Calu3 (cell line): ENCODE measurements around the gene EXOG. TPM values are rescaled to one million over a fixed set of nuclear protein-coding genes. Genes with fewer than 3 reads are reported as not detected.

Source experiments
- BruUV-seq: library from RNA; stranded (reverse); fragments of 400-500 nt; replicated peaks from 2 replicates; lab custom pipeline; 2021; lab: Mats Ljungman, UMichigan
- CTCF ChIA-PET: fragments of 300-600 bp; sonication (Branson Sonifier 250); formaldehyde crosslinking; loops from one replicate; lab custom pipeline; 2022; ENCODE audit warnings: antibody characterized with exemption; lab: Charles Lee
- DNase-seq: peaks from one replicate; pipeline ENCODE4 v3.0.0; 2022
- H3K27ac Mint-ChIP-seq: one replicate; pipeline ENCODE4 v1.8.0; 2022; ENCODE audit warnings: mixed read lengths; ENCODE audit not compliant: unreplicated experiment
- H3K27me3 Mint-ChIP-seq: one replicate; pipeline ENCODE4 v1.8.0; 2022; ENCODE audit warnings: mixed read lengths; ENCODE audit not compliant: unreplicated experiment
- H3K36me3 Mint-ChIP-seq: one replicate; pipeline ENCODE4 v1.8.0; 2022; ENCODE audit warnings: mild to moderate bottlenecking, moderate library complexity, mixed read lengths; ENCODE audit not compliant: insufficient read depth, unreplicated experiment
- H3K4me1 Mint-ChIP-seq: one replicate; pipeline ENCODE4 v1.8.0; 2022; ENCODE audit warnings: mild to moderate bottlenecking, low read depth, mixed read lengths; ENCODE audit not compliant: unreplicated experiment
- H3K4me3 Mint-ChIP-seq: one replicate; pipeline ENCODE4 v1.8.0; 2022; ENCODE audit warnings: mild to moderate bottlenecking, low read depth, moderate library complexity, mixed read lengths; ENCODE audit not compliant: unreplicated experiment
- H3K9me3 Mint-ChIP-seq: one replicate; pipeline ENCODE4 v1.8.0; 2022; ENCODE audit warnings: low read depth, mixed read lengths; ENCODE audit not compliant: unreplicated experiment
- intact Hi-C: fragments of 100-400 bp; cut with micrococcal nuclease; formaldehyde crosslinking; loops from one replicate; pipeline ENCODE4 v1.10.0; 2022; ENCODE audit not compliant: unreplicated experiment
- total RNA-seq: library from RNA; stranded (reverse); gene quantifications from 2 replicates; pipeline ENCODE4 v1.2.3, GENCODE V29; 2022
- TF ChIP-seq, protein P1 (sequence below): fragments of 200-600 bp; IDR thresholded peaks from one replicate; pipeline ENCODE4 v1.8.0; 2022; ENCODE audit warnings: antibody characterized with exemption; ENCODE audit not compliant: unreplicated experiment

The EXOG gene
- total RNA-seq, 1 experiment from 2014 or later: 13.2 TPM

DNA sequence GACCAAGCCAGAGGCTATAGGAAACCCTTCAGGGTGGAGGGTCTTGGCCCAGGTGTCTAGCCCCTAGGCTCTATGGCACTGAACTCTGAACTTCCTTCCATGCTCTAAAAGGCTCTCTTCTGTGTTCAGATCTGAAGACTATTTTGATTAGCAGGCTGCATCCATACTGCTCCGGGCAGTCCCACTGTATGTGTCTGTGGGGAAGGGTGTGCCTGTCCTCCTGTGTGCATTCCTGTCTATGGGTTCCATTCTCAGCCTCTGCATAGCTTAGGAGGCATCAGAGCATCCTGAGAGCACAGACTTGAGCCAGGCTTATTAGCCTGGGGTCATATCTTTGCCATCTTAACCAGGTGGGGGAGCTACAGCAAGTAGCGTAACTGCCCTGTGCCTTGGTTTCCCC is 38.0 kb downstream of the EXOG start:
- DNase-seq: no peak
- Mint-ChIP-seq H3K36me3 (peaks cover 3% of the 10 kb centered on the region), H3K27me3 (no peaks in the 10 kb centered on the region), H3K27ac (no peak overlapping the region), H3K4me1 (no peaks in the 10 kb centered on the region), H3K9me3 (peaks cover 3% of the 10 kb centered on the region), H3K4me3 (no peak overlapping the region)
- no TSS peak for BruUV-seq
- intact Hi-C loops: no loop called here
- CTCF ChIA-PET: no interaction called here
- TF ChIP-seq, protein P1, sequence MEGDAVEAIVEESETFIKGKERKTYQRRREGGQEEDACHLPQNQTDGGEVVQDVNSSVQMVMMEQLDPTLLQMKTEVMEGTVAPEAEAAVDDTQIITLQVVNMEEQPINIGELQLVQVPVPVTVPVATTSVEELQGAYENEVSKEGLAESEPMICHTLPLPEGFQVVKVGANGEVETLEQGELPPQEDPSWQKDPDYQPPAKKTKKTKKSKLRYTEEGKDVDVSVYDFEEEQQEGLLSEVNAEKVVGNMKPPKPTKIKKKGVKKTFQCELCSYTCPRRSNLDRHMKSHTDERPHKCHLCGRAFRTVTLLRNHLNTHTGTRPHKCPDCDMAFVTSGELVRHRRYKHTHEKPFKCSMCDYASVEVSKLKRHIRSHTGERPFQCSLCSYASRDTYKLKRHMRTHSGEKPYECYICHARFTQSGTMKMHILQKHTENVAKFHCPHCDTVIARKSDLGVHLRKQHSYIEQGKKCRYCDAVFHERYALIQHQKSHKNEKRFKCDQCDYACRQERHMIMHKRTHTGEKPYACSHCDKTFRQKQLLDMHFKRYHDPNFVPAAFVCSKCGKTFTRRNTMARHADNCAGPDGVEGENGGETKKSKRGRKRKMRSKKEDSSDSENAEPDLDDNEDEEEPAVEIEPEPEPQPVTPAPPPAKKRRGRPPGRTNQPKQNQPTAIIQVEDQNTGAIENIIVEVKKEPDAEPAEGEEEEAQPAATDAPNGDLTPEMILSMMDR: no peak

DNA sequence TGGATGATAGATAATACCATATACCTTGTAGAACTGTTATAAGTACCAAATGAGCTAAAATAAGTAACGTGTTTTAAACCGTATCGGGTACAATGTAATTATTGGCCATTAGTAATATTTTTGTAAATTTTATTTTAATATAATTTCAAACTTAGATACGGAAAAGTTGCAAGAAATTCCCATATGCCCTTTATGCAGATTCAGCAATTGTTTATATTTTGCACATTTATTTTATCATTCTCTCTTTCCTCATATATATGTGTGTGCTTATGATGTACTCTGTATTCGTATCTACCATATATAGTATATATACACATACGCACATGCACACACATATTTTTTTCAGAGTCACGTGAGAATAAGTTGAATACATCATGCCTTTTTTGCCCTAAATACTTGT is 38.5 kb downstream of the EXOG start:
- intact Hi-C loops: no loop called here
- CTCF ChIA-PET: no interaction called here
- Mint-ChIP-seq H3K4me3 (no peak overlapping the region), H3K36me3 (peaks cover 5% of the 10 kb centered on the region), H3K9me3 (peaks cover 3% of the 10 kb centered on the region), H3K27me3 (no peaks in the 10 kb centered on the region), H3K27ac (no peak overlapping the region), H3K4me1 (no peaks in the 10 kb centered on the region)
- TF ChIP-seq, protein P1: no peak
- no TSS peak for BruUV-seq
- no peak for DNase-seq

DNA sequence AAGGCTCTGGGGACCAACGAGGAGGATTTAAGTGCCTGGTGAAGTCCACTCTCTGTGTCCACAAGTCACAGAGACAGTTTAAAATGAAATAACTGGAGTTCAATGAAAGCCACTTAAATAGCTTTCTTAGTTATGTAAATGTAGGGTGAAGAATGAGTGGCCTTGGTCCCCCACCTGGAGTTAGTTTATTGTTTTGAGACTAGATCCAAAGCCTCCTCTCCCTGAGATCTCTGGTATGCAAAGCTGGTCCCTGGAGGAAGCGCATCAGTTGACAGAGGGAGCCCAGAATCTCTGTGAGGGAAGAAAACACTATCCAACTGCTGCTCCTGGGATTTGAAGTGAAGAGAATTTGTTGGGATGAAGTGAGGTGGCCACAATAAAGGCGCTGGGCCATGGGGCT is 40.5 kb downstream of the EXOG start:
- no peak for DNase-seq
- Mint-ChIP-seq H3K36me3 (peaks cover 5% of the 10 kb centered on the region), H3K9me3 (peaks cover 3% of the 10 kb centered on the region), H3K4me1 (no peaks in the 10 kb centered on the region), H3K4me3 (no peak overlapping the region), H3K27ac (no peak overlapping the region), H3K27me3 (peaks cover 7% of the 10 kb centered on the region)
- TF ChIP-seq, protein P1: no peak
- CTCF ChIA-PET: no interaction called here
- no TSS peak for BruUV-seq
- intact Hi-C loops: no loop called here

DNA sequence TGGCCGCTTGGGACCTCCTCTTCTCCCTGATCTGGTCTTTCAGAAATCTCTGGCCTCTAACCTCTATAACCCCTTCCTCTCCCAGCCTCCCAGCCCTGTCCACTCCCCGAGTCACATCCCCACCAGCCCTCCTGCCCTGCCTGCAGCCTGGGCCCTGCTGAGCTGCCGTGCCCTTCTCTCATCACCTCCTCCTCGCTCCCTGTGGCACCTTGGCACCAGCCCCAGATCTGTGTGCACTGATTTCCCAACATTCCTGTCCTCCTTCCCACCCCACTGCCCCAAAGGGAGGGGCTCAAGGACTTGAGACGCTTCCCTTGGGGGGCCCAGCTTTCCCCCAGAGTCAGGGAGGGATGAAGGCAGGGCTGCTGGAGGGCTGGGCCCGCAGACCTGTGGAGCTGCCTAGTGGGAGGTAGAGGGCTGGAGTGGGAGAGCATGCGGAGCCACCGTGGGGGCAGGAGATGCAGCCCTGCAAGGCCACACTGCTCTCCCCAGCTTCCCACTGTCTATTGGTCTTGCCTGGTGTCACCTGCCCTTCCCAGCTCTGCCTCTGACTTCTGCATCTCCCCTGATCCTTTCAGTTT is 42.7 kb downstream of the EXOG start:
- H3K36me3 Mint-ChIP-seq: peaks cover 5% of the 10 kb centered on the region
- intact Hi-C loops: no loop called here
- no peak for DNase-seq
- no TSS peak for BruUV-seq
- no peak overlapping the region for H3K27ac Mint-ChIP-seq
- CTCF ChIA-PET: no interaction called here
- peaks cover 24% of the 10 kb centered on the region for H3K27me3 Mint-ChIP-seq
- no peak overlapping the region for H3K4me3 Mint-ChIP-seq
- H3K9me3 Mint-ChIP-seq: peaks cover 3% of the 10 kb centered on the region
- TF ChIP-seq, protein P1: no peak
- no peaks in the 10 kb centered on the region for H3K4me1 Mint-ChIP-seq
